Immature natural killer cell (primary cell): Measurements from ENCODE around the gene KIF4B. TPM values are rescaled to one million over a fixed set of nuclear protein-coding genes. Genes with fewer than 3 reads are reported as not detected.
"Not testable (repeated sequence)": the region's sequence is repeated elsewhere in the genome, so short reads cannot be mapped to it uniquely, and the experiment has no call there.

Experiments
- DNase-seq, 3 donors: peaks; one replicate each; pipeline ENCODE4 v3.0.0; 2022; ENCODE audit warnings: mixed read lengths in 1 of 3
- H3K27ac Mint-ChIP-seq, 6 donors: one replicate each; pipeline ENCODE4 v1.8.0; 2020; ENCODE audit warnings: mixed read lengths in 6 of 6, mild to moderate bottlenecking in 5 of 6, inconsistent platforms in 4 of 6, moderate library complexity in 3 of 6
- H3K27me3 Mint-ChIP-seq, 3 donors: one replicate each; pipeline ENCODE4 v1.8.0; 2020 to 2021; ENCODE audit warnings: low read depth in 3 of 3, mild to moderate bottlenecking in 3 of 3, mixed read lengths in 3 of 3, moderate library complexity in 3 of 3, inconsistent platforms in 1 of 3
- H3K36me3 Mint-ChIP-seq, 3 donors: one replicate each; pipeline ENCODE4 v1.8.0; 2020; ENCODE audit warnings: mixed read lengths in 3 of 3, inconsistent platforms in 2 of 3, mild to moderate bottlenecking in 2 of 3
- H3K4me1 Mint-ChIP-seq, 2 donors: one replicate each; pipeline ENCODE4 v1.8.0; 2020; ENCODE audit warnings: inconsistent platforms in 2 of 2, mild to moderate bottlenecking in 2 of 2, mixed read lengths in 2 of 2, moderate library complexity in 1 of 2
- H3K4me3 Mint-ChIP-seq, 5 donors: one replicate each; pipeline ENCODE4 v1.8.0; 2020; ENCODE audit warnings: mild to moderate bottlenecking in 5 of 5, mixed read lengths in 5 of 5, inconsistent platforms in 3 of 5, moderate library complexity in 3 of 5
- H3K9me3 Mint-ChIP-seq, 6 donors: one replicate each; pipeline ENCODE4 v1.8.0; 2020; ENCODE audit warnings: mild to moderate bottlenecking in 6 of 6, mixed read lengths in 6 of 6, inconsistent platforms in 4 of 6, moderate library complexity in 3 of 6
- polyA plus RNA-seq, 3 donors: library from polyadenylated mRNA; unstranded; fragments of 300-500 nt; fragmentation: Illumina TruSeq; gene quantifications; one replicate each; pipeline ENCODE4 v1.2.3, GENCODE V29; 2021

Gene KIF4B
- polyA plus RNA-seq, 3 donors from 2014 or later = not detected

GRCh38 chr5:155024015-155024414, 10.5 kb downstream of the KIF4B start:
- DNase-seq = no peak
- H3K4me1 Mint-ChIP-seq = no peaks in the 10 kb centered on the region
- peaks cover 0 to 7% (median 0%) of the 10 kb centered on the region in 3 donors for H3K27me3 Mint-ChIP-seq
- no peaks in the 10 kb centered on the region for H3K36me3 Mint-ChIP-seq
- H3K27ac Mint-ChIP-seq = peak overlapping the region in 1 of 6 donors; percentile 25
- H3K9me3 Mint-ChIP-seq = peaks cover 1 to 11% (median 3%) of the 10 kb centered on the region in 6 donors
- H3K4me3 Mint-ChIP-seq = no peak overlapping the region

GRCh38 chr5:155025895-155026294, 12.3 kb downstream of the KIF4B start:
- peaks cover 1 to 12% (median 4%) of the 10 kb centered on the region in 6 donors for H3K9me3 Mint-ChIP-seq
- no peak for DNase-seq
- no peaks in the 10 kb centered on the region for H3K4me1 Mint-ChIP-seq
- H3K4me3 Mint-ChIP-seq = no peak overlapping the region
- no peaks in the 10 kb centered on the region for H3K36me3 Mint-ChIP-seq
- H3K27ac Mint-ChIP-seq = no peak overlapping the region
- H3K27me3 Mint-ChIP-seq = peaks cover 0 to 7% (median 0%) of the 10 kb centered on the region in 3 donors

GRCh38 chr5:155027993-155028629, 14.6 kb downstream of the KIF4B start:
- DNase-seq = no peak
- Mint-ChIP-seq H3K27ac (no peak overlapping the region), H3K27me3 (peaks cover 0 to 5% (median 0%) of the 10 kb centered on the region in 3 donors), H3K9me3 (peaks cover 1 to 12% (median 4%) of the 10 kb centered on the region in 6 donors), H3K4me1 (no peaks in the 10 kb centered on the region), H3K4me3 (no peak overlapping the region), H3K36me3 (no peaks in the 10 kb centered on the region)

DNA sequence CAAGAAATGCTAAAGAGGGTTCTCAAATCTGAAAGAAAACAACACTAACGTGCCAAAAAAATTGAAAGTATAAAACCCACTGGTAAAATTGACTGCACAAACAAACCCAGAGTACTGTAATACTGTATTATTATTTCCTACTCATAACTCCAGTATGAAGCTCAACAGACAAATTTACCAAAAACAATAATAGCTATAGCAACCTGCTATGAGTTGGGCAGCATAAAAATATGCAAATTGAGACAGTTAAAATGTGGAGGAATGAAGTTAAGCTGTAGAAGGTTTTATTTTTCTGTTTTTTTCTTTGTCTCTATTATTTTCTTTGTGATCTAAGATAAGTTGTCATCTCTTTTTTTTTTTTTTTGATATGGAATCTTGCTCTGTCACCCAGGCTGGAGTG, 15.7 kb downstream of the KIF4B start:
- Mint-ChIP-seq H3K4me1 (no peaks in the 10 kb centered on the region), H3K27me3 (peaks cover 0 to 5% (median 2%) of the 10 kb centered on the region in 3 donors), H3K4me3 (no peak overlapping the region), H3K27ac (no peak overlapping the region), H3K9me3 (peaks cover 1 to 12% (median 4%) of the 10 kb centered on the region in 6 donors), H3K36me3 (no peaks in the 10 kb centered on the region)
- DNase-seq = no peak

DNA sequence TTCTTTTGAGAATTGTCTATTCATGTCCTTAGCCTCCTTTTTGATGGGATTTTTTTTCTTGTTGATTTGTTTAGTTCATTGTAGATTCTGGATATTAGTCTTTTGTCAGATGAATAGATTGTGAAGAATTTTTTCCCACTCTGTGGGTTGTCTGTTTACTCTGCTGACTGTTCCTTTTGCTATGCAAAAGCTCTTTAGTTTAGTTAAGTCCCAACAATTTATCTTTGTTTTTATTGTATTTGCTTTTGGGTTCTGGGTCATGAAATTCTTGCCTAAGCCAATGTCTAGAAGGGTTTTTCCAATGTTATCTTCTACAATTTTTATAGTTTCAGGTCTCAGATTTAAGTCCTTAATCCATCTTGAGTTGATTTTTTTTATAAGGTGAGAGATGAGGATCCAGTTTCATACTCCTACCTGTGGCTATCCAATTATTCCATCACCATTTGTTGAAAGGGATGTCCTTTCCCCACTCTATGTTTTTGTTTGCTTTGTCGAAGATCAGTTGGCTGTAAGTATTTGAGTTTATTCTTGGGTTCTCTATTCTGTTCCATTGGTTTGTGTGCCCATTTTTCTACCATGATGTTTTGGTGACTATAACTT, 20.7 kb downstream of the KIF4B start:
- H3K36me3 Mint-ChIP-seq, H3K27me3 Mint-ChIP-seq, DNase-seq, H3K9me3 Mint-ChIP-seq, H3K4me1 Mint-ChIP-seq, H3K4me3 Mint-ChIP-seq, H3K27ac Mint-ChIP-seq: not testable (repeated sequence)

DNA sequence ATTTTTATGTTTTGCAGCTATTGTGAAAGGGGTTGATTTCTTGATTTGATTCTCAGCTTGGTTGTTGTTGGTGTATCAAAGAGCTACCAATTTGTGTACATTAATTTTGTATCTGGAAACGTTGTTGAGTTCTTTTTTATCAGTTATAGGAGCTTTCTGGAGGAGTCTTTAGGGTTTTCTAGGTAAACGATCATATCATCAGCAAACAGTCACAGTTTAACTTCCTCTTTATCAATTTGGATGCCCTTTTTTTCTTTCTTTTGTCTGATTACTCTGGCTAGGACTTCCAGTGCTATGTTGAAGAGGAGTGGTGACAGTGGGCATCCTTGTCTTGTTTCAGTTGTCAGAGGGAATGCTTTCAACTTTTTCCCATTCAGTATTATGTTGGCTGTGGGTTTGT, 21.5 kb downstream of the KIF4B start:
- not testable (repeated sequence) for H3K9me3 Mint-ChIP-seq, H3K27ac Mint-ChIP-seq, H3K27me3 Mint-ChIP-seq, H3K4me3 Mint-ChIP-seq, H3K4me1 Mint-ChIP-seq, H3K36me3 Mint-ChIP-seq, DNase-seq

DNA sequence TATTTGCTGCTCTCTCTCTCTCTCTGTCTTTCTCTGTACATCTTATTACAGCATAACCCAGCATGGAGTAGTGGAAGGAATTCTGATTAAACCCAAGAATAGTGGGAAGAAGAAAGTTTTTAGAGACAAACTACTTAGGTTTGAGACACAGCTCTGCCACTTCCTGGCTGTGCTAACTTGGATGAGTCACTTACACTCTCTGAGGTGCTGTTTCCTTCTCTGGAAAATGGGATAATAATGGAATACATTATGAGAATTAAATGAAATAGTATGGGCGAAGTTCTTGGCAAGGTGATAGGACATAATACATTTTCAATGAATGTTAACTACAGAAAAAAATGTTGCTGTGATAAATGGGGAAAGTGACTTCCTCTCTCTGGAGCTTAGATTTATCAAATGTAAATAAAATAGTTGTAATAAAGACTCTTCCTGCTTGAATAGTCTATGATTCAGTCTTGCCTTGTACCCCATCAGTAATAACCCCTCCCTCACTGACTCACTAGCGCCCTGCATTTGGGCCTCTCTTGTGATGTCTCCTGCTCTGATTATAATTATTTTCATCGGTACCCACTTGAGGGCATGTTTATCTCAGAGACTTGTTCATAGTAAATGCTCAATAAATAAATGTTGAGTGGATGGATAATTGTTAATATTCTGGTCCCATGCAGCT, 27.6 kb downstream of the KIF4B start:
- H3K27me3 Mint-ChIP-seq = peaks cover 2 to 5% (median 2%) of the 10 kb centered on the region in 3 donors
- H3K9me3 Mint-ChIP-seq = peaks cover 0 to 4% (median 0%) of the 10 kb centered on the region in 6 donors
- H3K27ac Mint-ChIP-seq = no peak overlapping the region

DNA sequence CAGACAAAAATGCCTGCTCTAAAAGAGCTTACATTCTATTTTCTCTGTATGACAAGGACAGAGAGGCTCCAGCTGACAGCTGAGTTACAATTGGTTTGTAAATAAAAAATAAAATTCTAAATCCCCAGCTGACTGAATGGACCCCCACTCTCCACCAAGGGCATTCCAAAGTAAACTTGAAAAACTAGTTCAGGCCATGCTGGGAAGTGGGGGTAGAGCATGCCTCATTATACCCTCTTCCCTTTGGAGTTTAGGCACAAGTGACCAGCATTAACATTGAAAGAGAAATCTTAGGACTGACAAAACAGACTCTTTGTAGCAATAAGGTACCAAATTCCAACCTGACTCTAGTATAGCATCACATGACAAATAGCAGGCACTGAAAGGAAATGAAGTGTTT, 31.0 kb downstream of the KIF4B start:
- H3K27me3 Mint-ChIP-seq = peaks cover 2 to 5% (median 2%) of the 10 kb centered on the region in 3 donors
- H3K4me3 Mint-ChIP-seq = no peak overlapping the region
- no peak for DNase-seq
- H3K9me3 Mint-ChIP-seq = peaks cover 0 to 4% (median 0%) of the 10 kb centered on the region in 6 donors
- H3K27ac Mint-ChIP-seq = no peak overlapping the region
- no peaks in the 10 kb centered on the region for H3K4me1 Mint-ChIP-seq
- no peaks in the 10 kb centered on the region for H3K36me3 Mint-ChIP-seq

More for the DNA sequence above, 27.6 kb downstream of the KIF4B start:
- no peak overlapping the region for H3K4me3 Mint-ChIP-seq
- H3K4me1 Mint-ChIP-seq = no peaks in the 10 kb centered on the region
- H3K36me3 Mint-ChIP-seq = no peaks in the 10 kb centered on the region
- no peak for DNase-seq

GRCh38 chr5:155046591-155046990, 33.0 kb downstream of the KIF4B start:
- H3K4me3 Mint-ChIP-seq = no peak overlapping the region
- no peak overlapping the region for H3K27ac Mint-ChIP-seq
- H3K4me1 Mint-ChIP-seq = no peaks in the 10 kb centered on the region
- no peak for DNase-seq
- no peaks in the 10 kb centered on the region for H3K9me3 Mint-ChIP-seq
- H3K36me3 Mint-ChIP-seq = no peaks in the 10 kb centered on the region
- H3K27me3 Mint-ChIP-seq = peaks cover 2 to 6% (median 2%) of the 10 kb centered on the region in 3 donors

DNA sequence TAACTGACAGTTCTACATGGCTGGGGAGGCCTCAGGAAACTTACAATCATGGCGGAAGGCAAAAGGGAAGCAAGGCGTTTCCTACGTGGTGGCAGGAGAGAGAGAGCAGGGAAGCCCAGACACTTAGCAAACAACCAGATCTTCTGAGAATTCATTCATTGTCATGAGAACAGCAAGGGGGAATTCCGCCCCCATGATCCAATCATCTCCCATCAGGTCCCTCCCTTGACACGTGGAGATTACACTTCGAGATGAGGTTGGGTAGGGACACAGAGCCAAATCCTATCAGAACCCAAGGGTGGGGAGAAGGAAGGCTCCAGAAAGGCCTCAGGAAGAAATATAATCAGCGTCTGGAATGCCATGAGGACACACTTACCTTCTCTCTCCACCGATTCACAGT, 34.3 kb downstream of the KIF4B start:
- Mint-ChIP-seq H3K4me3 (no peak overlapping the region), H3K27me3 (peaks cover 0 to 6% (median 2%) of the 10 kb centered on the region in 3 donors), H3K9me3 (no peaks in the 10 kb centered on the region), H3K4me1 (no peaks in the 10 kb centered on the region), H3K36me3 (no peaks in the 10 kb centered on the region), H3K27ac (no peak overlapping the region)
- DNase-seq = no peak

DNA sequence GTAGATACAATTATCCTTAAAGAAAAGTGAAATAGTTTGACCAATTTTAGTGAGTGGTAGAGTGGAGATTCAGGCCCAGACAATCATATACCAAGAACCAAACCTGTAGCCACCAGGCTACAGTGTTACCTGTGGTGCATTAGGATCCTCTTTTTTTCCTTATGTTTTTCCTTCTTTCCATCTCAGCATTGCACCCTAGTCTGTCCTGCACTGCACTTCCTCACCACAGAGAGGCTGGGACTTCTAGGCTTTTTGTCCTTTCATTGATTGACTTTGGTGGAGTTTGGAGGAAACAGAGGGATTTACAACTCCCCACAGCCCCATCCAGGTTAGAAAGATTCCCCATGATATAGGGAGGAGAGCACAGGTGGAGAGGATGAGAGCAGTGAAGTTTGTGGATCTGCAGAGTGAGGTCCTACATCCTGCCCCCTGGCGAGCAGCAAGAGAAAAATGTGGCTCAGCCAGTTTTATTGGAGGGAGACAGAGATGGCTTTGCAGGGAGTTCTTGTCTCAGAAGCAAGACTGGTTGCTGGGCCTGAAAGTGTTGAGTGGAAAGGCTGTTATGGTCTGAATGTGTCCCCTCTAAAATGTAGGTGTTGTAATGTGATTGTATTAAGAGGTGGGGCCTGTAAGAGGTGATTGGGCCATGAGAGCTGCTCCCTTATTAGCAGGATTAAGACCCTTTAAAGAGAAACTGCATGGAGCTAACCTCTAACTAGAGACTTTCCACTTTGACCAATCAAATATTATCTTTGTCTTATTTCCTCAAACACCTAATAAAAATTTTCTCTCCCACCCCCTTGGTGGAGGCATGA, 36.2 kb downstream of the KIF4B start:
- no peaks in the 10 kb centered on the region for H3K4me1 Mint-ChIP-seq
- no peak overlapping the region for H3K27ac Mint-ChIP-seq
- no peaks in the 10 kb centered on the region for H3K36me3 Mint-ChIP-seq
- no peaks in the 10 kb centered on the region for H3K9me3 Mint-ChIP-seq
- H3K4me3 Mint-ChIP-seq = no peak overlapping the region
- peaks cover 0 to 4% (median 2%) of the 10 kb centered on the region in 3 donors for H3K27me3 Mint-ChIP-seq
- no peak for DNase-seq

GRCh38 chr5:155050384-155051019, 36.9 kb downstream of the KIF4B start:
- Mint-ChIP-seq H3K27ac (no peak overlapping the region), H3K27me3 (peaks cover 0 to 4% (median 2%) of the 10 kb centered on the region in 3 donors), H3K4me1 (no peaks in the 10 kb centered on the region), H3K9me3 (no peaks in the 10 kb centered on the region), H3K4me3 (no peak overlapping the region), H3K36me3 (no peaks in the 10 kb centered on the region)
- no peak for DNase-seq

GRCh38 chr5:155052532-155052931, 39.0 kb downstream of the KIF4B start:
- Mint-ChIP-seq H3K27me3 (peaks cover 0 to 10% (median 4%) of the 10 kb centered on the region in 3 donors), H3K9me3 (no peaks in the 10 kb centered on the region), H3K27ac (no peak overlapping the region), H3K4me3 (no peak overlapping the region), H3K4me1 (no peaks in the 10 kb centered on the region), H3K36me3 (no peaks in the 10 kb centered on the region)
- DNase-seq = no peak
